Small intestine (tissue), 7 donors: Measurements from ENCODE around the gene COG1. TPM values are rescaled to one million over a fixed set of nuclear protein-coding genes. Genes with fewer than 3 reads are reported as not detected.

Experiments
- DNase-seq, 2 donors: peaks; one replicate each; pipeline versions ENCODE4 v3.0.0 to v3.0.0-alpha.2; 2013
- FAIRE-seq: peaks from 2 replicates; lab custom pipeline; 2012; peaks lifted over from hg19 to GRCh38; lab: Jason Lieb, UNC
- H3K27ac ChIP-seq, 3 donors: one replicate each; pipeline ENCODE4 v1.5.1; 2013; ENCODE audit warnings: low read length in 2 of 3, mild to moderate bottlenecking in 2 of 3, control low read depth in 1 of 3, inconsistent platforms in 1 of 3, low read depth in 1 of 3, moderate library complexity in 1 of 3
- H3K27me3 ChIP-seq, 3 donors: one replicate each; pipeline ENCODE4 v1.6.1; 2013; ENCODE audit warnings: low read length in 3 of 3, inconsistent platforms in 1 of 3; ENCODE audit not compliant: control insufficient read depth in 3 of 3, insufficient read depth in 3 of 3
- H3K36me3 ChIP-seq, 3 donors: one replicate each; pipeline ENCODE4 v1.6.1; 2013; ENCODE audit warnings: low read length in 3 of 3, inconsistent platforms in 1 of 3, low read depth in 1 of 3, mild to moderate bottlenecking in 1 of 3, moderate library complexity in 1 of 3; ENCODE audit not compliant: control insufficient read depth in 3 of 3, insufficient read depth in 2 of 3
- H3K4me1 ChIP-seq, 3 donors: one replicate each; pipeline ENCODE4 v1.6.1; 2013; ENCODE audit warnings: low read length in 2 of 3, inconsistent platforms in 1 of 3, low read depth in 1 of 3, mild to moderate bottlenecking in 1 of 3, moderate library complexity in 1 of 3; ENCODE audit not compliant: control insufficient read depth in 3 of 3, insufficient read depth in 2 of 3
- H3K4me3 ChIP-seq, 3 donors: one replicate each; pipeline ENCODE4 v1.5.1; 2013; ENCODE audit warnings: low read length in 3 of 3, control low read depth in 1 of 3, inconsistent platforms in 1 of 3, low read depth in 1 of 3, mild to moderate bottlenecking in 1 of 3, moderate library complexity in 1 of 3
- H3K9me3 ChIP-seq, 2 donors: one replicate each; pipeline ENCODE4 v1.6.1; 2013; ENCODE audit warnings: low read depth in 1 of 2, low read length in 1 of 2; ENCODE audit not compliant: control insufficient read depth in 2 of 2, insufficient read depth in 1 of 2
- WGBS, 3 donors: extraction: QIAGEN DNeasy Blood & Tissue Kit; methylation state at CpG; one replicate each; pipeline ENCODE4 v1.1.7; 2013; 5-methylcytosine and 5-hydroxymethylcytosine counted together
- polyA plus RNA-seq, 4 donors: library from polyadenylated mRNA; stranded (reverse) in 3 of 4; unstranded in 1 of 4; fragments of 200-250 nt in 3 of 4; fragments of 120-200 nt in 1 of 4; gene quantifications; one replicate each; pipeline versions ENCODE4 v1.2.1 to v1.2.3, GENCODE V29; 2013
- donor health status: healthy with polysubstance abuse.
- donor health status: control.
- donor health status: control.
- donor health status: Bipolar disorder and iron deficiency.
- donor health status: healthy.

COG1 gene
- polyA plus RNA-seq, 4 donors, result 9.2 to 30.9 (median 16.4) TPM

GRCh38 chr17:73191443-73192205, 1.2 kb upstream of the COG1 start:
- Histone ChIP-seq H3K27ac (peak overlapping the region in 2 of 3 donors; percentile 84 to 99), H3K36me3 (peaks cover 0 to 7% (median 0%) of the 10 kb centered on the region in 3 donors), H3K9me3 (no peaks in the 10 kb centered on the region), H3K27me3 (no peaks in the 10 kb centered on the region), H3K4me3 (peak overlapping the region; percentile 66 to 80 (median 73)), H3K4me1 (peaks cover 0 to 25% (median 8%) of the 10 kb centered on the region in 3 donors)
- 4 to 7% (median 4%) methylated on average over 26 of the region's 26 CpGs for WGBS, 3 donors
- peak; percentile 74 to 76 for DNase-seq
- no peak for FAIRE-seq

- Histone ChIP-seq H3K4me1 (peaks cover 0 to 21% (median 8%) of the 10 kb centered on the region in 3 donors), H3K4me3 (peak overlapping the region; percentile 66 to 80 (median 73)), H3K27me3 (no peaks in the 10 kb centered on the region), H3K27ac (peak overlapping the region; percentile 69 to 99 (median 84)), H3K9me3 (no peaks in the 10 kb centered on the region), H3K36me3 (peaks cover 3 to 14% (median 6%) of the 10 kb centered on the region in 3 donors)
- peak; percentile 69 to 90 for DNase-seq
- FAIRE-seq, result no peak
- WGBS, 3 donors, result 0 to 1% (median 0%) methylated on average over 40 to 64 of the region's 74 CpGs
These were observed 505 bp upstream of the COG1 start for GRCh38 chr17:73192206-73192893.

GRCh38 chr17:73194514-73195222, 1.8 kb downstream of the COG1 start:
- FAIRE-seq (no peak), DNase-seq (no peak)
- Histone ChIP-seq H3K36me3 (peaks cover 3 to 37% (median 17%) of the 10 kb centered on the region in 3 donors), H3K9me3 (no peaks in the 10 kb centered on the region), H3K4me1 (peaks cover 0 to 17% (median 8%) of the 10 kb centered on the region in 3 donors), H3K4me3 (no peak overlapping the region), H3K27ac (no peak overlapping the region), H3K27me3 (no peaks in the 10 kb centered on the region)
- WGBS, 3 donors, result 81 to 86% (median 85%) methylated on average over 22 of the region's 22 CpGs

GRCh38 chr17:73196500-73196899, 3.6 kb downstream of the COG1 start:
- Histone ChIP-seq H3K9me3 (no peaks in the 10 kb centered on the region), H3K4me3 (no peak overlapping the region), H3K27me3 (no peaks in the 10 kb centered on the region), H3K36me3 (peaks cover 13 to 52% (median 30%) of the 10 kb centered on the region in 3 donors), H3K27ac (peak overlapping the region in 1 of 3 donors; percentile 38), H3K4me1 (peaks cover 0 to 17% (median 8%) of the 10 kb centered on the region in 3 donors)
- DNase-seq, result peak; percentile 72 to 79
- 46 to 64% (median 47%) methylated on average over 13 of the region's 13 CpGs for WGBS, 3 donors
- no peak for FAIRE-seq

GRCh38 chr17:73197161-73197560, 4.3 kb downstream of the COG1 start:
- H3K9me3 ChIP-seq, result no peaks in the 10 kb centered on the region
- 77 to 87% (median 86%) methylated on average over 5 of the region's 5 CpGs for WGBS, 3 donors
- no peak for FAIRE-seq
- no peak overlapping the region for H3K27ac ChIP-seq
- no peak overlapping the region for H3K4me3 ChIP-seq
- H3K27me3 ChIP-seq, result no peaks in the 10 kb centered on the region
- H3K4me1 ChIP-seq, result peaks cover 0 to 13% (median 5%) of the 10 kb centered on the region in 3 donors
- no peak for DNase-seq
- peaks cover 17 to 57% (median 30%) of the 10 kb centered on the region in 3 donors for H3K36me3 ChIP-seq

- Histone ChIP-seq H3K27ac (no peak overlapping the region), H3K27me3 (no peaks in the 10 kb centered on the region), H3K4me3 (no peak overlapping the region), H3K4me1 (peaks cover 3 to 22% (median 11%) of the 10 kb centered on the region in 3 donors), H3K36me3 (peaks cover 17 to 64% (median 30%) of the 10 kb centered on the region in 3 donors), H3K9me3 (no peaks in the 10 kb centered on the region)
- DNase-seq, result no peak
- WGBS, 3 donors, result 85 to 96% (median 88%) methylated on average over 9 of the region's 9 CpGs
- FAIRE-seq, result no peak
These were observed 5.5 kb downstream of the COG1 start for GRCh38 chr17:73198201-73198929.

- FAIRE-seq, result no peak
These were observed 6.0 kb downstream of the COG1 start for GRCh38 chr17:73198930-73199260.

More at GRCh38 chr17:73198930-73199260, 6.0 kb downstream of the COG1 start:
- H3K27me3 ChIP-seq, result no peaks in the 10 kb centered on the region
- DNase-seq, result no peak
- H3K36me3 ChIP-seq, result peaks cover 17 to 66% (median 30%) of the 10 kb centered on the region in 3 donors
- no peaks in the 10 kb centered on the region for H3K9me3 ChIP-seq
- H3K27ac ChIP-seq, result no peak overlapping the region
- no peak overlapping the region for H3K4me3 ChIP-seq
- 93 to 96% (median 94%) methylated on average over 7 of the region's 7 CpGs for WGBS, 3 donors
- peaks cover 4 to 23% (median 14%) of the 10 kb centered on the region in 3 donors for H3K4me1 ChIP-seq
